NB4 (cell line): ENCODE data around the gene CRIP2.

ENCODE experiments used
- DNase-seq: peaks from one replicate; pipeline ENCODE4 v3.0.0; 2010; ENCODE audit warnings: low read depth
- H3K4me3 ChIP-seq: one replicate; pipeline ENCODE4 v1.5.1; 2011; ENCODE audit warnings: mild to moderate bottlenecking, low read depth, low read length, moderate library complexity
- MYC ChIP-seq: IDR thresholded peaks from 2 replicates; pipeline ENCODE4 v1.6.1; 2011; ENCODE audit warnings: low read depth, low read length
- POLR2A ChIP-seq: IDR thresholded peaks from 2 replicates; pipeline ENCODE4 v1.6.1; 2011; ENCODE audit warnings: mild to moderate bottlenecking; ENCODE audit not compliant: insufficient read length; ENCODE audit errors: extremely low read depth
- TF ChIP-seq, protein P1 (sequence below): IDR thresholded peaks from one replicate; pipeline ENCODE4 v1.5.1; 2012; ENCODE audit warnings: low read depth, low read length
- TF ChIP-seq, protein P2 (sequence below): IDR thresholded peaks from 2 replicates; pipeline ENCODE4 v1.6.1; 2011; ENCODE audit warnings: low read depth, low read length

CRIP2 gene

GRCh38 chr14:105478398-105479251, 4.0 kb downstream of the CRIP2 start:
- DNase-seq, result no peak
- TF ChIP-seq, protein P1, sequence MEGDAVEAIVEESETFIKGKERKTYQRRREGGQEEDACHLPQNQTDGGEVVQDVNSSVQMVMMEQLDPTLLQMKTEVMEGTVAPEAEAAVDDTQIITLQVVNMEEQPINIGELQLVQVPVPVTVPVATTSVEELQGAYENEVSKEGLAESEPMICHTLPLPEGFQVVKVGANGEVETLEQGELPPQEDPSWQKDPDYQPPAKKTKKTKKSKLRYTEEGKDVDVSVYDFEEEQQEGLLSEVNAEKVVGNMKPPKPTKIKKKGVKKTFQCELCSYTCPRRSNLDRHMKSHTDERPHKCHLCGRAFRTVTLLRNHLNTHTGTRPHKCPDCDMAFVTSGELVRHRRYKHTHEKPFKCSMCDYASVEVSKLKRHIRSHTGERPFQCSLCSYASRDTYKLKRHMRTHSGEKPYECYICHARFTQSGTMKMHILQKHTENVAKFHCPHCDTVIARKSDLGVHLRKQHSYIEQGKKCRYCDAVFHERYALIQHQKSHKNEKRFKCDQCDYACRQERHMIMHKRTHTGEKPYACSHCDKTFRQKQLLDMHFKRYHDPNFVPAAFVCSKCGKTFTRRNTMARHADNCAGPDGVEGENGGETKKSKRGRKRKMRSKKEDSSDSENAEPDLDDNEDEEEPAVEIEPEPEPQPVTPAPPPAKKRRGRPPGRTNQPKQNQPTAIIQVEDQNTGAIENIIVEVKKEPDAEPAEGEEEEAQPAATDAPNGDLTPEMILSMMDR, result no peak
- TF ChIP-seq, protein P2, sequence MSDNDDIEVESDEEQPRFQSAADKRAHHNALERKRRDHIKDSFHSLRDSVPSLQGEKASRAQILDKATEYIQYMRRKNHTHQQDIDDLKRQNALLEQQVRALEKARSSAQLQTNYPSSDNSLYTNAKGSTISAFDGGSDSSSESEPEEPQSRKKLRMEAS, result no peak
- no peak overlapping the region for H3K4me3 ChIP-seq

DNA sequence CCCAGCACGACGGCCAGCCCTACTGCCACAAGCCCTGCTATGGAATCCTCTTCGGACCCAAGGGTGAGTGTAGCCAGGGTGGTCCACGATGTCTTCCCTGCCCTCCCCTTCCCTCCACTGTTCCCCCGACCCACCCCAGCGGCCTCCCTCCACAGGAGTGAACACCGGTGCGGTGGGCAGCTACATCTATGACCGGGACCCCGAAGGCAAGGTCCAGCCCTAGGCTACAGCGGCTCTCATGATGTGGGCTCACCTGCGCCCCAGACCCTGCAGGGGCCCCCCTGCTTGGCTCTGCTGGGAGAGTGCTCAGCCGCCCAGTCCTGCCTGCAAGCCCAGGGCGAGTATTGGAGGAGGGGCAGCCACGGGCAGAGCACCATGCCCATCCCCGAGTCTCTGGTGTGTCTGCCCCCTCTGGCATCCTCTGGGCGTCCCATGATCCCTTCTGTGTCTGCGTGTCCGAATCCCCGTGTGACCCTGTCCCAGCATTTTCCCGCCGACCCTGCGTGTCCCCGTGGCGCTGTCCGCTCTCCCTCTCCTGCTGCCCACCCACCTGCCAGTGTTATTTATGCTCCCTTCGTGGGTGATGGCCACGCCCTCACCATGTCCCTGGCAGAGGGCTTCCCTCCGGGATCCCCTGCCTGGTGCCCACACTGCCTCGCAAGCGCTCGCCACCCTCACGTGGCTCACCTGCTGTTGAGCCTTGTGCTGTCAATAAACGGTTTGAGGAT, 5.0 kb downstream of the CRIP2 start:
- no peak overlapping the region for H3K4me3 ChIP-seq
- DNase-seq, result no peak
- TF ChIP-seq, protein P2, result no peak
- TF ChIP-seq, protein P1, result no peak
- no peak for TF ChIP-seq POLR2A
- TF ChIP-seq MYC, result no peak

DNA sequence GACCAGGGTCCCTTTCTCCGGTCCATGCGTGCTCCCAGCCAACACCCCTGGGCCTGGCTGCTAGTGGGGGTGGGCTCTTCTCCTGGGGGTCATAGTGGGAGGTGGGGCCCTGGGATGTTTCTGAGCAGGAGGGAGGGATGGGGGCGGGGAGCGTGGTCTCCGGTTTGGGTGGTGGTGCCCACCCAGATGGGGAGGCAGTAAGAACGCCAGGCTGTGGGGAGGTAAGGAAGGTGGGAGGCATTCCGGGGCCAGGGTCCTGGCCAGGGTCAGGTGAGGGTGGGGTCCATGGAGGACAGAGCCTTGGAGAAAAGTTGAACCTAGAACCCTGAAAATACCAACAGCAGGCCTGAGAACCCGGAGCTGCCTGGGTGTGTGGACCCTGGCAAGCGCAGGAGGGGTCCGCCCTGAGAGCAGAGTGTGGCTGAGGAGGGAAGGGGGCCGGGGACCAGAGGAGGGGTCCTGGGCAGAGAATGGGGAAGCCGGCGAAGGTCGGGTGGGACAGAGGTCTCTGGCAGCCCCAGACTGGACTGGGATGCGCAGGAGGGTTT, 5.7 kb downstream of the CRIP2 start:
- H3K4me3 ChIP-seq, result no peak overlapping the region
- no peak for DNase-seq
- TF ChIP-seq MYC, result no peak
- TF ChIP-seq, protein P1, result no peak
- TF ChIP-seq, protein P2, result no peak
- no peak for TF ChIP-seq POLR2A

- H3K4me3 ChIP-seq, result no peak overlapping the region
- TF ChIP-seq MYC (peak; percentile 92), POLR2A (no peak)
- TF ChIP-seq, protein P1, result peak; percentile 90
- TF ChIP-seq, protein P2, result peak; percentile 73
Observed at GRCh38 chr14:105480807-105481801, 6.5 kb downstream of the CRIP2 start.

GRCh38 chr14:105481886-105482457, 7.4 kb downstream of the CRIP2 start:
- TF ChIP-seq POLR2A (no peak), MYC (no peak)
- TF ChIP-seq, protein P1, result no peak
- TF ChIP-seq, protein P2, result no peak
- peak; percentile 83 for DNase-seq
- no peak overlapping the region for H3K4me3 ChIP-seq

More at GRCh38 chr14:105480807-105481801, 6.5 kb downstream of the CRIP2 start:
- peak; percentile 84 for DNase-seq
